ENCODE results near the gene NUB1. TPM values are rescaled to one million over a fixed set of nuclear protein-coding genes. Genes with fewer than 3 reads are reported as not detected.

Gene NUB1
- total and polyA plus RNA-seq, 7 experiments from 2014 or later: 58.1 to 116 (median 80.1) TPM

DNA sequence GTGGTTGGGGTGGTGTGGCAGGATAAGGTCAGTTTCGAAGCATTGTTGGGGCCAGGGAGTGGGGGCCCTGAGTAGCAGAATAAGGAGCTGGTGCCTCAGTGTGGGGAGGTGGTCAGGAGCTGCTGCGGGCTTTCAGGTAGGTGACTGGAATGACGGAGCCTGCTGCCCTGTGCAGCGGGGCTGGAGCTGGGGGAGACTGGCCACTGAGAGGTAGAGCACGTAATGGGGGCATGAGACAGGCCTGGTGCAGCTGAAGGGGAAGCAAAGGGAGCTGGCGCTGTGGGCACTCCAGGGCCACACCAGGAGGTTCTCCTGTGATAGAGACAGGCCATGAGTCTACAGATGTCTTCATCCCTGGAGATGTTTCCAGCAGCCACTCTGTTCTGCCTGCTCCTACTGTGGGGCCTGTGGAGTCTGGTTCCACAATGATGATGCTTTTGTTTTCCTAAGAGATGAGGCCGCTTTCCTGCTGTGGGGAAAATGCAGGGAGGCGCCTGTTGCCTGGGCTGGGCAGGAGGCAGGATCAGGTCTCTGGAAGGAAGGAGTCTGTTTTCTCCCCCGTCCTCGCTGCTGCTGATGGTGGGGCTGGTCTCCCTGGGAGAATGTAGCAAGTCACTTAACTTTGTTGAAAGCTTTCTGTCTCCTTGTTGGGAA lies 31.1 kb downstream of the NUB1 start:
- H3K36me3 ChIP-seq (ENCODE audit: control insufficient read depth in 2 of 3, insufficient read depth in 3 of 3, low read length in 3 of 3): peaks cover 12 to 75% (median 12%) of the 10 kb centered on the region in 3 experiments
- Mint-ChIP-seq H3K4me1 (peaks cover 3 to 17% (median 12%) of the 10 kb centered on the region in 7 donors), H3K4me3 (no peak overlapping the region), H3K27me3 (no peaks in the 10 kb centered on the region), H3K27ac (peak overlapping the region in 3 of 9 donors; percentile 32 to 55 (median 47)), H3K36me3 (peaks cover 0 to 37% (median 3%) of the 10 kb centered on the region in 5 donors), H3K9me3 (no peaks in the 10 kb centered on the region)
- DNase-seq (no peak), ATAC-seq (no peak)
- H3K27me3 ChIP-seq (ENCODE audit: control insufficient read depth in 2 of 2, insufficient read depth in 2 of 2, low read length in 2 of 2): no peaks in the 10 kb centered on the region
- intact Hi-C loops (cut with micrococcal nuclease): no loop called here
- no peak overlapping the region for H3K27ac ChIP-seq (ENCODE audit: low read depth, low read length)
- ChIA-PET CTCF (interaction anchor here (1.1 to 7.4 kb wide), 2 partner anchors 76 to 79 kb away, joined by 3 to 130 read pairs; no protein-coding TSS in a partner anchor), POLR2A (interaction anchor here (2.0 kb wide), 1 partner anchor 20 kb away, joined by 5 read pairs; no protein-coding TSS in a partner anchor)
- H3K9me3 ChIP-seq (ENCODE audit: control insufficient read depth in 2 of 3, low read length in 3 of 3): no peaks in the 10 kb centered on the region
- H3K4me1 ChIP-seq (ENCODE audit: control insufficient read depth in 2 of 2, insufficient read depth in 2 of 2, low read length in 2 of 2): peaks cover 0 to 4% of the 10 kb centered on the region in 2 donors
- no peak overlapping the region for H3K4me3 ChIP-seq (ENCODE audit: low read length)

DNA sequence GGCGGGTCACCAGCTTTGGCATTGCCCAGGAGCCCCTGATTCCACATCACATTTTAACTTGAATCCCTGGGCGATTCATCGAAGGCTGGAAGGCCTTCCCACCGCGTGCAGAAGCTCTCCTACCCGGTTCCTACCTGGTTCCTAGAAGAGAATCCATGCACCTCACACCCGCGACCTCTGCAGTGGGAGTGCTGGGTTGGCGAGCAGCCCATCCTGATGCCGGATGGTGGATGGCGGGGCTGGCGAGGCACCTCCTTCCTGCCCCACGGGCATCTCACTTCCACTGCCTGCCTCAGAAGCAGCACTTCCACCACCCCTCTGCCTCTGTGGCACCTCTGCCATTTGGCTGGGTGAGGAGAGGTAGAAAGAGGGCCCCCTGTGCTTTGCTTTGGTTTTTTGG lies 32.0 kb downstream of the NUB1 start:
- no peak overlapping the region for H3K27ac ChIP-seq (ENCODE audit: low read depth, low read length)
- Mint-ChIP-seq H3K27me3 (no peaks in the 10 kb centered on the region), H3K27ac (peak overlapping the region in 1 of 9 donors; percentile 55), H3K4me3 (no peak overlapping the region), H3K36me3 (peaks cover 0 to 43% (median 5%) of the 10 kb centered on the region in 5 donors), H3K4me1 (peaks cover 0 to 10% (median 5%) of the 10 kb centered on the region in 7 donors), H3K9me3 (no peaks in the 10 kb centered on the region)
- ChIA-PET POLR2A (no interaction called here), CTCF (interaction anchor here (1.1 kb wide), 1 partner anchor 79 kb away, joined by 3 read pairs; no protein-coding TSS in a partner anchor)
- no peak for ATAC-seq
- no peaks in the 10 kb centered on the region for H3K27me3 ChIP-seq (ENCODE audit: control insufficient read depth in 2 of 2, insufficient read depth in 2 of 2, low read length in 2 of 2)
- H3K36me3 ChIP-seq (ENCODE audit: control insufficient read depth in 2 of 3, insufficient read depth in 3 of 3, low read length in 3 of 3): peaks cover 10 to 82% (median 12%) of the 10 kb centered on the region in 3 experiments
- no peak for DNase-seq
- no peaks in the 10 kb centered on the region for H3K4me1 ChIP-seq (ENCODE audit: control insufficient read depth in 2 of 2, insufficient read depth in 2 of 2, low read length in 2 of 2)
- no peaks in the 10 kb centered on the region for H3K9me3 ChIP-seq (ENCODE audit: control insufficient read depth in 2 of 3, low read length in 3 of 3)
- intact Hi-C loops (cut with micrococcal nuclease): no loop called here
- H3K4me3 ChIP-seq (ENCODE audit: low read length): no peak overlapping the region

DNA sequence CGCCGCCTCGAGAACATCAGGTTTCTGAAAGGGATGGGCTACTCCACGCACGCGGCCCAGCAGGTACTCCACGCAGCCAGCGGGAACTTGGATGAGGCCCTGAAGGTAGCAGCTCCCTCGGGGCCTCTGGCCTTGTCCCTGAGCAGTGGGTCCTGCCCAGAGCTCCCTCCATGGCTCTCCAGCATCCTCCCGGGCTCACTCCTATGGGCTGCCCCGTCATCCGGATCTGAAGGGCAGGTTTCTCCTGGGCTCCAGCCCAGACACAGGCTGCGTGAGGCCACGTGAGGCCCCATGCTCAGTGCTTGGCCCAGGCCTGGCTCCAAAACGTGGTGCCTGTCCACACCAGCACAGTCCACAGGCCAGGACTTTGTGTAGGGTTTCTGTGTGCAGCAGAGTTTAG lies 32.5 kb downstream of the NUB1 start:
- Mint-ChIP-seq H3K27ac (peak overlapping the region in 1 of 9 donors; percentile 28), H3K36me3 (peaks cover 0 to 43% (median 5%) of the 10 kb centered on the region in 5 donors)
- CTCF ChIA-PET: no interaction called here

DNA sequence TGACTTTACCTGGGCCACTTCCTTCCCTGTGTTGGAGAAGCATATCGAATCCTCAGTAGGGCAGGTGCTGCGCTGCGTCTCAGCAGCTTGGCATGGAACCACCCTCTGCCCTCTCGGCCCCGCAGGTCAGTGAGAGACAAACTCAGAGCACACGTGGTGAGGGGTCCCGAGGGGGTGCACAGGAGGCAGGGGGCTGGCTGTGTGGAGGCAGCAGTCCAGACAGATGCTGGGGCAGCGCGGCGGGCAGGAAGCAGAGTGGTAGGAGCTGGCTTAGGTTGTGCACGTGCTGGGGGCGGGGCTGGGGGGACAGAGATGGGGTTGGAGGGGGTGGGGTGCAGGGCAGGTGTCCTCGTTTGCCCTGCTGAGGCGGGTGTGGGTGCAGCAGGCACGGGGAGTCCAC lies 33.1 kb downstream of the NUB1 start:
- ChIA-PET POLR2A (no interaction called here), CTCF (no interaction called here)
- intact Hi-C loops (cut with micrococcal nuclease): no loop called here
- H3K9me3 ChIP-seq (ENCODE audit: control insufficient read depth in 2 of 3, low read length in 3 of 3): no peaks in the 10 kb centered on the region
- no peak overlapping the region for H3K27ac ChIP-seq (ENCODE audit: low read depth, low read length)
- no peak overlapping the region for H3K27ac Mint-ChIP-seq
- H3K4me1 Mint-ChIP-seq: peaks cover 0 to 5% (median 4%) of the 10 kb centered on the region in 7 donors
- no peaks in the 10 kb centered on the region for H3K27me3 ChIP-seq (ENCODE audit: control insufficient read depth in 2 of 2, insufficient read depth in 2 of 2, low read length in 2 of 2)
- no peaks in the 10 kb centered on the region for H3K4me1 ChIP-seq (ENCODE audit: control insufficient read depth in 2 of 2, insufficient read depth in 2 of 2, low read length in 2 of 2)
- H3K36me3 Mint-ChIP-seq: peaks cover 0 to 43% (median 5%) of the 10 kb centered on the region in 5 donors
- no peak overlapping the region for H3K4me3 ChIP-seq (ENCODE audit: low read length)
- H3K9me3 Mint-ChIP-seq: no peaks in the 10 kb centered on the region
- H3K27me3 Mint-ChIP-seq: no peaks in the 10 kb centered on the region
- DNase-seq (no peak), ATAC-seq (no peak)
- H3K36me3 ChIP-seq (ENCODE audit: control insufficient read depth in 2 of 3, insufficient read depth in 3 of 3, low read length in 3 of 3): peaks cover under 1 to 80% (median 12%) of the 10 kb centered on the region in 3 experiments
- no peak overlapping the region for H3K4me3 Mint-ChIP-seq

More for the DNA sequence above, 32.5 kb downstream of the NUB1 start:
- Histone ChIP-seq H3K9me3 (ENCODE audit: control insufficient read depth in 2 of 3, low read length in 3 of 3) (no peaks in the 10 kb centered on the region), H3K27ac (ENCODE audit: low read depth, low read length) (no peak overlapping the region), H3K4me1 (ENCODE audit: control insufficient read depth in 2 of 2, insufficient read depth in 2 of 2, low read length in 2 of 2) (no peaks in the 10 kb centered on the region), H3K36me3 (ENCODE audit: control insufficient read depth in 2 of 3, insufficient read depth in 3 of 3, low read length in 3 of 3) (peaks cover 6 to 86% (median 12%) of the 10 kb centered on the region in 3 experiments), H3K27me3 (ENCODE audit: control insufficient read depth in 2 of 2, insufficient read depth in 2 of 2, low read length in 2 of 2) (no peaks in the 10 kb centered on the region), H3K4me3 (ENCODE audit: low read length) (no peak overlapping the region)
- no peaks in the 10 kb centered on the region for H3K9me3 Mint-ChIP-seq
- ATAC-seq (no peak), DNase-seq (no peak)
- H3K27me3 Mint-ChIP-seq: no peaks in the 10 kb centered on the region
- H3K4me1 Mint-ChIP-seq: peaks cover 0 to 8% (median 5%) of the 10 kb centered on the region in 7 donors
- intact Hi-C loops (cut with micrococcal nuclease): no loop called here
- H3K4me3 Mint-ChIP-seq: no peak overlapping the region
- POLR2A ChIA-PET: no interaction called here

DNA sequence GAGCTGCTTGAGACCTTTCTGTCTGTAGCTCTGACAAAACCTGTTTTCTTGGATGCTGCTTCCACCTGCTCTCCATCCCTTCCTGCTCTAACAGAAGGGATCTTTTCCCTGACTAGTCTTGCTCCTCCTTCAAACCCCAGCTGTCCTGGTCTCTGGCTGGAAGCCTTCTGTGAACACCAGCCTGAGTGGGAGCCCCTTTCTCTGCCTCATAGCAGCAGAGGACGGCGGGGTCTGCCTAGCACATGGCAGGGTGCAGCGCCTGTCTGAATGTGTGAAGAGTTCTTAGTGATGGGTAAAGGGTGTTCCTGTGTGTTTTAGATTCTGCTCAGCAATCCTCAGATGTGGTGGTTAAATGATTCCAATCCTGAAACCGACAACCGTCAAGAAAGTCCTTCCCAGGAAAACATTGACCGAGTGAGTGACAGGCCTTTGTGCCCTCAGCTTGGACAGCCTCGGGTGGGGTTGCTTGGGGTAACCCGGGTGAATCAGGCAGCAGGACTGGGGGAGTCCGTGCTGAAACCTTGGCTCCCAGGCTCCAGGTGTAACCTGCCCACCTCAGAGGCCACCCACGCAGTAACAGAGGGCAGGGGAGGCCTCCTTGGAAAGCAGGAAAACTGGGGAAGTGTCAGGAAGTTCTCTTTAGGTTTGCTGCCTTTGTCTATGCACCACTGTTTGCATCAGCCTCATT lies 34.1 kb downstream of the NUB1 start:
- Mint-ChIP-seq H3K36me3 (peaks cover 0 to 41% (median 5%) of the 10 kb centered on the region in 5 donors), H3K9me3 (no peaks in the 10 kb centered on the region), H3K4me3 (no peak overlapping the region), H3K4me1 (peaks cover 0 to 5% (median 4%) of the 10 kb centered on the region in 7 donors), H3K27ac (peak overlapping the region in 3 of 9 donors; percentile 14 to 84 (median 69)), H3K27me3 (no peaks in the 10 kb centered on the region)
- Histone ChIP-seq H3K4me3 (ENCODE audit: low read length) (no peak overlapping the region), H3K27me3 (ENCODE audit: control insufficient read depth in 2 of 2, insufficient read depth in 2 of 2, low read length in 2 of 2) (no peaks in the 10 kb centered on the region), H3K27ac (ENCODE audit: low read depth, low read length) (no peak overlapping the region), H3K4me1 (ENCODE audit: control insufficient read depth in 2 of 2, insufficient read depth in 2 of 2, low read length in 2 of 2) (peaks cover 0 to under 1% of the 10 kb centered on the region in 2 donors), H3K9me3 (ENCODE audit: control insufficient read depth in 2 of 3, low read length in 3 of 3) (no peaks in the 10 kb centered on the region), H3K36me3 (ENCODE audit: control insufficient read depth in 2 of 3, insufficient read depth in 3 of 3, low read length in 3 of 3) (peaks cover 0 to 75% (median 12%) of the 10 kb centered on the region in 3 experiments)
- no peak for DNase-seq
- ATAC-seq: no peak
- CTCF ChIA-PET: no interaction called here
- POLR2A ChIA-PET: no interaction called here
- intact Hi-C loops (cut with micrococcal nuclease): no loop called here

DNA sequence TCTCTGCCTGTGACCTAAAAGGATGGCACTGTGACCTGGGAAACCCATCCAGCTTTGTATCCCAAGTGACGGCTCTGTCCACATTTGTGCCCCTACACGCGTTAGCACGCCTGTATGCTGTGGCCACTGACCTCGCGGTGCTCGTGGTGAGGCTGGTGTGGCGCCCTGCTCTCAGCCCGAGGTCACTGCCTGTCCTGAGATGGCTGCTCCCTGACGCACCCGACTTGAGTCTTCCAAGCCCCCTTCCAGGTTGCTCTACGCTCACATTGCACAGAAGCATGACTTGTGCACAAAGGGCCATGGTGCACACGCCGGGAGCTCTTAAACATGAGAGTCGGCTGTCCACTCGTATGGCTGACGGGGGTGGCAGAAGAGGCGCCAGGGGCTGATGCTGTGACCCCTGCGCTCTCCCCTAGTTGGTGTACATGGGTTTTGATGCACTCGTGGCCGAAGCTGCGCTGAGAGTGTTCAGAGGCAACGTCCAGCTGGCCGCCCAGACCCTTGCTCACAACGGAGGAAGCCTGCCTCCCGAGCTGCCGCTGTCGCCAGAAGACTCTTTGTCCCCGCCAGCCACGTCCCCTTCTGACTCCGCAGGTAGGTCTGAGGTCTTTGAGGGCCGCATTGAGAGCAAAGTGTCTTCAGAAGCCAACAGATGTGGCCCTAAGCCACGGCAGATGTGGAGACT lies 34.7 kb downstream of the NUB1 start:
- H3K4me1 ChIP-seq (ENCODE audit: control insufficient read depth in 2 of 2, insufficient read depth in 2 of 2, low read length in 2 of 2): peaks cover 4 to 7% of the 10 kb centered on the region in 2 donors
- Mint-ChIP-seq H3K4me1 (peaks cover 0 to 9% (median 7%) of the 10 kb centered on the region in 7 donors), H3K27ac (peak overlapping the region in 1 of 9 donors; percentile 36), H3K9me3 (no peaks in the 10 kb centered on the region), H3K4me3 (no peak overlapping the region), H3K27me3 (peaks cover 0 to 4% (median 0%) of the 10 kb centered on the region in 5 donors), H3K36me3 (peaks cover 0 to 38% (median 5%) of the 10 kb centered on the region in 5 donors)
- DNase-seq (no peak), ATAC-seq (no peak)
- ChIA-PET CTCF (no interaction called here), POLR2A (no interaction called here)
- H3K36me3 ChIP-seq (ENCODE audit: control insufficient read depth in 2 of 3, insufficient read depth in 3 of 3, low read length in 3 of 3): peaks cover 0 to 68% (median 12%) of the 10 kb centered on the region in 3 experiments
- intact Hi-C loops (cut with micrococcal nuclease): no loop called here
- H3K27ac ChIP-seq (ENCODE audit: low read depth, low read length): no peak overlapping the region
- no peaks in the 10 kb centered on the region for H3K9me3 ChIP-seq (ENCODE audit: control insufficient read depth in 2 of 3, low read length in 3 of 3)
- no peaks in the 10 kb centered on the region for H3K27me3 ChIP-seq (ENCODE audit: control insufficient read depth in 2 of 2, insufficient read depth in 2 of 2, low read length in 2 of 2)
- H3K4me3 ChIP-seq (ENCODE audit: low read length): no peak overlapping the region
